SH-SY5Y (cell line): ENCODE results near the gene ABR.

ENCODE experiments used
- GATA2 ChIP-seq: IDR thresholded peaks from 2 replicates; pipeline ENCODE4 v1.6.1; 2011; ENCODE audit warnings: mild to moderate bottlenecking, low read depth, low read length
- GATA3 ChIP-seq: IDR thresholded peaks from 2 replicates; pipeline ENCODE4 v1.6.1; 2011; ENCODE audit warnings: low read depth, mild to moderate bottlenecking, low read length, moderate library complexity

DNA sequence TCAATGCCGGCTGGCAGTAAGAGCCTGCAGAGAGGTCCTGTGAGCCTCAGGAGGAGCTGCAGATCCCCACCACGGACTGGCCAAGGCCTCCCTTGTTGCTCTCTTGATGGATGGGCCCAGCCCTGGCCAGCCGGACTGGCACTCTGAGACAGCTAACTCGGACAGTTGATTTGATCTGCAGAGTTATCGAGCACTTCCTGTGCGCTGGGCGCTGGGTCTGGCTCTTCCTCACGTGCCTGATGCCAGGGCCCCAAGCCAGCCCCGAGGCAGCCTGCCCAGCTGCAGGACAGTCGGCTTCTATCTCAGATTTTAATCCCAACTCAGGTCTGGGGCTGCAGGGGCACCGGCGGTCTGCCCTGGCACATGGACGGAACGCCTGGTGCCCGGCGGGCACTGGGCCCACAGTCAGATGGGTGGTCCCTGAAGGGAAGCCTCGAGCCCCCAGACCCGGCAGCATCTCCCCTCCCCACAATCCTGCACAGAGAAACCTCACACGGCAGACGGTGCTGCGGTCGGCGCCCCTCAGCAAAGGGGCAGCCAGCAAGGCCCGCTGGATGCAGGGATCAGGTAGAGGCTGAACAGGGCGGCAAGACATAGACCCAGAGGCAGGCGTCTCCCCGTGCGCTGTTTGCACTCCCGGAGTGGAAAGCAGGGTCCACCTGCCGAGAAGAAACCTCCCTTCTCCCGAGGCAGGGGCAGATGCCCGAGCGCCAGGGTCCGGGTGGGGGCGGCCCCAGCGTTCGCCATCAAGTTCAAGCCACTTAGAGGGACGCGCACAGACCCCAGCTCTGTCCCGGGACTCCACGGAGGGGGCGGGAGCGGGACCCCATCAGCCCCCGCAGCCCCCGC lies 148.9 kb downstream of the ABR start:
- TF ChIP-seq GATA3 (no peak), GATA2 (peak; percentile 80)
